Measurements from ENCODE around the gene P2RY14. TPM values are rescaled to one million over a fixed set of nuclear protein-coding genes. Genes with fewer than 3 reads are reported as not detected.

Gene P2RY14
- total and polyA plus RNA-seq, 2 of the 13 experiments (the other 11 are each of a cell fraction or from before 2014, with no cell fraction given): not detected

DNA sequence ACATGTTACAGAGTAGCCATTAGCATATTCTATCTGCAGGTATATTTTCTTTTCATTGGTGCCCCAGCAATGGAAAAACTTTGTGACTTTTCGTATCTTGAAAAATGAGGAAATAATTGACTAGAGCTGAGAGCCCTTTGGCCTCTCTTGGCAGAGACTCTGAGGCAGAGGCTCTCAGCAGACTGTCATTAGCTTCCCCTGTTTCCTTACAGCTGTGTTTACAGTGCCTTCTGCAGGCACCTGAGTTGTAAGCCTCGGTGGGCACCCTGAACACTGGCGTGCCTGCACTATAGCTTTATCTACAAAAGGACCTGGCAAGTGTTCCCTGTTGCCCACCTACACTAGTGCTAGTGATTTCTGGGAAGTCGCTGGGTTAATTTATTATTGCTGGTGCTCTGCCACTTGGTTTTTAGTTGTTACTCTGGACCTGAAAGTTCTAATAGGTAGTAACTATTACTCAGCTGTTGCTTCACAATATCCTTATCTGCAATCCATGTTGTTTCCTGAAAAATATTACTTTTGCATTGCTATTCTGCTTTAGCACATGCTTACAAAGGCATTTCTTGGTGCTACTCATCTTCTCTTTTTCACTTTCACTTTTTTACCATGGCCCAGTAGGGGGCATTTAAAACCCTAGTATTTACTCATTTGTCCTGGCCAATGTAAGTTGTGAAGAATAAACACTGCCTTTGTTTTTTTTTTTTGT is 67.5 kb downstream of the P2RY14 start (continued):
- TF ChIP-seq SOX6 (IDR thresholded peaks at IDR 0.05) (no peak), SOX6 (CRISPR knock-in tag; IDR thresholded peaks at IDR 0.05) (peak; percentile 38; the same call in 1 of the 2 replicates), ZNF614 (CRISPR knock-in tag; IDR thresholded peaks at IDR 0.05; ENCODE audit: borderline replicate concordance) (peak; percentile 46; the same call in 1 of the 2 replicates), MXD4 (CRISPR knock-in tag; IDR thresholded peaks at IDR 0.05) (0 out of 2 replicates have a peak, but pooled peaks have one; percentile 22), ZMYM3 (CRISPR knock-in tag; IDR thresholded peaks at IDR 0.05) (0 out of 2 replicates have a peak, but pooled peaks have one; percentile 25), ZNF331 (CRISPR knock-in tag; IDR thresholded peaks at IDR 0.05) (peak; percentile 31), PAWR (CRISPR knock-in tag; IDR thresholded peaks at IDR 0.05; ENCODE audit: borderline replicate concordance) (no peak), ZNF562 (CRISPR knock-in tag; IDR thresholded peaks at IDR 0.05; ENCODE audit: borderline replicate concordance) (no peak), FOXA1 (IDR thresholded peaks at IDR 0.05) (no peak), FOXA1 (CRISPR knock-in tag; IDR thresholded peaks at IDR 0.05) (peak; percentile 67), HDAC2 (CRISPR knock-in tag; IDR thresholded peaks at IDR 0.05) (peak; percentile 56; the same call in 1 of the 2 replicates), ZNF234 (CRISPR knock-in tag; conservative IDR thresholded peaks at IDR 0.05) (no peak), SOX5 (CRISPR knock-in tag; IDR thresholded peaks at IDR 0.05; ENCODE audit: borderline replicate concordance) (no peak), ZNF652 (CRISPR knock-in tag; IDR thresholded peaks at IDR 0.05; ENCODE audit: borderline replicate concordance, low read depth) (no peak), NONO (IDR thresholded peaks at IDR 0.05) (no peak), NONO (CRISPR knock-in tag; conservative IDR thresholded peaks at IDR 0.05) (no peak)
- TF ChIP-seq, protein P1, sequence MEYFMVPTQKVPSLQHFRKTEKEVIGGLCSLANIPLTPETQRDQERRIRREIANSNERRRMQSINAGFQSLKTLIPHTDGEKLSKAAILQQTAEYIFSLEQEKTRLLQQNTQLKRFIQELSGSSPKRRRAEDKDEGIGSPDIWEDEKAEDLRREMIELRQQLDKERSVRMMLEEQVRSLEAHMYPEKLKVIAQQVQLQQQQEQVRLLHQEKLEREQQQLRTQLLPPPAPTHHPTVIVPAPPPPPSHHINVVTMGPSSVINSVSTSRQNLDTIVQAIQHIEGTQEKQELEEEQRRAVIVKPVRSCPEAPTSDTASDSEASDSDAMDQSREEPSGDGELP (IDR thresholded peaks at IDR 0.05; ENCODE audit: borderline replicate concordance, low read depth): peak; percentile 93
- TF ChIP-seq, protein P2, sequence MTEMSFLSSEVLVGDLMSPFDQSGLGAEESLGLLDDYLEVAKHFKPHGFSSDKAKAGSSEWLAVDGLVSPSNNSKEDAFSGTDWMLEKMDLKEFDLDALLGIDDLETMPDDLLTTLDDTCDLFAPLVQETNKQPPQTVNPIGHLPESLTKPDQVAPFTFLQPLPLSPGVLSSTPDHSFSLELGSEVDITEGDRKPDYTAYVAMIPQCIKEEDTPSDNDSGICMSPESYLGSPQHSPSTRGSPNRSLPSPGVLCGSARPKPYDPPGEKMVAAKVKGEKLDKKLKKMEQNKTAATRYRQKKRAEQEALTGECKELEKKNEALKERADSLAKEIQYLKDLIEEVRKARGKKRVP (CRISPR knock-in tag; IDR thresholded peaks at IDR 0.05): no peak
- TF ChIP-seq, protein P3, sequence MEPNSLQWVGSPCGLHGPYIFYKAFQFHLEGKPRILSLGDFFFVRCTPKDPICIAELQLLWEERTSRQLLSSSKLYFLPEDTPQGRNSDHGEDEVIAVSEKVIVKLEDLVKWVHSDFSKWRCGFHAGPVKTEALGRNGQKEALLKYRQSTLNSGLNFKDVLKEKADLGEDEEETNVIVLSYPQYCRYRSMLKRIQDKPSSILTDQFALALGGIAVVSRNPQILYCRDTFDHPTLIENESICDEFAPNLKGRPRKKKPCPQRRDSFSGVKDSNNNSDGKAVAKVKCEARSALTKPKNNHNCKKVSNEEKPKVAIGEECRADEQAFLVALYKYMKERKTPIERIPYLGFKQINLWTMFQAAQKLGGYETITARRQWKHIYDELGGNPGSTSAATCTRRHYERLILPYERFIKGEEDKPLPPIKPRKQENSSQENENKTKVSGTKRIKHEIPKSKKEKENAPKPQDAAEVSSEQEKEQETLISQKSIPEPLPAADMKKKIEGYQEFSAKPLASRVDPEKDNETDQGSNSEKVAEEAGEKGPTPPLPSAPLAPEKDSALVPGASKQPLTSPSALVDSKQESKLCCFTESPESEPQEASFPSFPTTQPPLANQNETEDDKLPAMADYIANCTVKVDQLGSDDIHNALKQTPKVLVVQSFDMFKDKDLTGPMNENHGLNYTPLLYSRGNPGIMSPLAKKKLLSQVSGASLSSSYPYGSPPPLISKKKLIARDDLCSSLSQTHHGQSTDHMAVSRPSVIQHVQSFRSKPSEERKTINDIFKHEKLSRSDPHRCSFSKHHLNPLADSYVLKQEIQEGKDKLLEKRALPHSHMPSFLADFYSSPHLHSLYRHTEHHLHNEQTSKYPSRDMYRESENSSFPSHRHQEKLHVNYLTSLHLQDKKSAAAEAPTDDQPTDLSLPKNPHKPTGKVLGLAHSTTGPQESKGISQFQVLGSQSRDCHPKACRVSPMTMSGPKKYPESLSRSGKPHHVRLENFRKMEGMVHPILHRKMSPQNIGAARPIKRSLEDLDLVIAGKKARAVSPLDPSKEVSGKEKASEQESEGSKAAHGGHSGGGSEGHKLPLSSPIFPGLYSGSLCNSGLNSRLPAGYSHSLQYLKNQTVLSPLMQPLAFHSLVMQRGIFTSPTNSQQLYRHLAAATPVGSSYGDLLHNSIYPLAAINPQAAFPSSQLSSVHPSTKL (CRISPR knock-in tag; IDR thresholded peaks at IDR 0.05): 0 out of 2 replicates have a peak, but pooled peaks have one; percentile 24
- TF ChIP-seq, protein P4, sequence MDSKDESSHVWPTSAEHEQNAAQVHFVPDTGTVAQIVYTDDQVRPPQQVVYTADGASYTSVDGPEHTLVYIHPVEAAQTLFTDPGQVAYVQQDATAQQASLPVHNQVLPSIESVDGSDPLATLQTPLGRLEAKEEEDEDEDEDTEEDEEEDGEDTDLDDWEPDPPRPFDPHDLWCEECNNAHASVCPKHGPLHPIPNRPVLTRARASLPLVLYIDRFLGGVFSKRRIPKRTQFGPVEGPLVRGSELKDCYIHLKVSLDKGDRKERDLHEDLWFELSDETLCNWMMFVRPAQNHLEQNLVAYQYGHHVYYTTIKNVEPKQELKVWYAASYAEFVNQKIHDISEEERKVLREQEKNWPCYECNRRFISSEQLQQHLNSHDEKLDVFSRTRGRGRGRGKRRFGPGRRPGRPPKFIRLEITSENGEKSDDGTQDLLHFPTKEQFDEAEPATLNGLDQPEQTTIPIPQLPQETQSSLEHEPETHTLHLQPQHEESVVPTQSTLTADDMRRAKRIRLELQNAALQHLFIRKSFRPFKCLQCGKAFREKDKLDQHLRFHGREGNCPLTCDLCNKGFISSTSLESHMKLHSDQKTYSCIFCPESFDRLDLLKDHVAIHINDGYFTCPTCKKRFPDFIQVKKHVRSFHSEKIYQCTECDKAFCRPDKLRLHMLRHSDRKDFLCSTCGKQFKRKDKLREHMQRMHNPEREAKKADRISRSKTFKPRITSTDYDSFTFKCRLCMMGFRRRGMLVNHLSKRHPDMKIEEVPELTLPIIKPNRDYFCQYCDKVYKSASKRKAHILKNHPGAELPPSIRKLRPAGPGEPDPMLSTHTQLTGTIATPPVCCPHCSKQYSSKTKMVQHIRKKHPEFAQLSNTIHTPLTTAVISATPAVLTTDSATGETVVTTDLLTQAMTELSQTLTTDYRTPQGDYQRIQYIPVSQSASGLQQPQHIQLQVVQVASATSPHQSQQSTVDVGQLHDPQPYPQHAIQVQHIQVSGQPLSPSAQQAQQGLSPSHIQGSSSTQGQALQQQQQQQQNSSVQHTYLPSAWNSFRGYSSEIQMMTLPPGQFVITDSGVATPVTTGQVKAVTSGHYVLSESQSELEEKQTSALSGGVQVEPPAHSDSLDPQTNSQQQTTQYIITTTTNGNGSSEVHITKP (CRISPR knock-in tag; IDR thresholded peaks at IDR 0.05; ENCODE audit: low read depth): no peak

Data from HepG2 (cell line).